ENCODE measurements around the gene GOLIM4.

- TF ChIP-seq CTCF (IDR thresholded peaks at IDR 0.05) (no peak), POLR2A (IDR thresholded peaks at IDR 0.05) (no peak)
Observed at GRCh38 chr3:168117853-168118313, 22.2 kb upstream of the GOLIM4 start.

Data from testis (tissue), 2 donors.